ENCODE results near the gene BPTF. TPM values are rescaled to one million over a fixed set of nuclear protein-coding genes. Genes with fewer than 3 reads are reported as not detected.

The BPTF gene
- total and polyA plus RNA-seq, 2 of the 8 experiments (the other 6 are each of a cell fraction or from before 2014, with no cell fraction given), result 107 to 228 TPM

- no peak overlapping the region for H3K4me2 ChIP-seq (ENCODE audit: insufficient read depth in 1 of 2, low read depth in 2 of 2, low read length in 2 of 2)
- H3K27ac ChIP-seq (ENCODE audit: low read depth, low read length), result no peak overlapping the region
- TF ChIP-seq SP1 (IDR thresholded peaks at IDR 0.05; ENCODE audit: low read depth, low read length) (no peak), ZNF274 (IDR thresholded peaks at IDR 0.05; ENCODE audit: borderline replicate concordance, extremely low read depth, low read length) (no peak), JUND (IDR thresholded peaks at IDR 0.05; ENCODE audit: low read length) (no peak), TAF1 (IDR thresholded peaks at IDR 0.05; ENCODE audit: low read depth, low read length) (no peak), CBX8 (IDR thresholded peaks at IDR 0.05; ENCODE audit: borderline replicate concordance, low read depth, low read length) (no peak)
These were observed 94.9 kb downstream of the BPTF start for GRCh38 chr17:67920212-67920611.

More at GRCh38 chr17:67920212-67920611, 94.9 kb downstream of the BPTF start:
- Histone ChIP-seq H4K20me1 (replicated peaks in 1 of 2; ENCODE audit: control insufficient read depth in 1 of 2, insufficient read depth in 2 of 2, low read length in 2 of 2) (peaks cover 0 to 3% of the 10 kb centered on the region in 2 experiments), H3K9me3 (ENCODE audit: insufficient read depth in 2 of 2, low read depth in 1 of 2, low read length in 1 of 2) (no peaks in the 10 kb centered on the region), H3K4ac (replicated peaks; ENCODE audit: insufficient read length, low read depth, low read length) (no peak overlapping the region), H3K9ac (replicated peaks in 1 of 4; ENCODE audit: extremely low read depth in 1 of 4, low read depth in 3 of 4, low read length in 3 of 4) (no peak overlapping the region), H2BK12ac (ENCODE audit: low read depth, low read length) (no peak overlapping the region), H3K79me2 (ENCODE audit: control insufficient read depth in 1 of 2, insufficient read depth in 2 of 2, low read length in 2 of 2) (peaks cover 0 to 3% of the 10 kb centered on the region in 2 experiments; a peak in 1 of 4 replicates), H3K4me3 (ENCODE audit: extremely low read depth in 1 of 4, insufficient read depth in 2 of 4, low read depth in 3 of 4, low read length in 4 of 4) (no peak overlapping the region), H2BK120ac (replicated peaks; ENCODE audit: low read depth, low read length) (no peak overlapping the region), H3K56ac (replicated peaks; ENCODE audit: insufficient read length, low read depth, low read length) (no peak overlapping the region), H3K23ac (ENCODE audit: insufficient read length) (no peak overlapping the region), H2BK20ac (ENCODE audit: low read length) (no peak overlapping the region), H2BK15ac (ENCODE audit: low read length) (no peak overlapping the region), H4K5ac (ENCODE audit: insufficient read length, low read depth, low read length) (no peak overlapping the region), H3K79me1 (ENCODE audit: low read depth, low read length) (no peaks in the 10 kb centered on the region), H3K18ac (ENCODE audit: extremely low read depth, low read length) (no peak overlapping the region), H3K4me1 (replicated peaks in 1 of 4; ENCODE audit: control insufficient read depth in 3 of 4, insufficient read depth in 4 of 4, low read length in 3 of 4) (no peaks in the 10 kb centered on the region), H2AK5ac (ENCODE audit: low read depth, low read length) (no peak overlapping the region), H4K8ac (ENCODE audit: extremely low read depth, insufficient read depth, low read length) (no peak overlapping the region), H4K91ac (replicated peaks; ENCODE audit: insufficient read length, low read length) (no peak overlapping the region), H3K27me3 (replicated peaks in 1 of 4; ENCODE audit: control insufficient read depth in 3 of 4, extremely low read depth in 1 of 4, insufficient read depth in 3 of 4, low read length in 3 of 4) (no peaks in the 10 kb centered on the region), H3K23me2 (ENCODE audit: low read depth, low read length) (no peaks in the 10 kb centered on the region), H3K14ac (ENCODE audit: insufficient read length) (no peak overlapping the region), H2AFZ (ENCODE audit: low read length) (no peak overlapping the region), H2BK5ac (ENCODE audit: low read depth, low read length) (no peak overlapping the region), H3K36me3 (ENCODE audit: control insufficient read depth in 2 of 4, insufficient read depth in 4 of 4, low read length in 3 of 4) (peaks cover 15 to 81% (median 49%) of the 10 kb centered on the region in 4 experiments)
- 95% methylated on average over 4 of the region's 4 CpGs; no CpG with 5 or more reads in 1 of the 2 experiments for WGBS, 2 experiments (ENCODE audit: extremely low coverage in 1 of 2, insufficient coverage in 1 of 2, insufficient read length in 1 of 2, insufficient replicate concordance in 2 of 2, low coverage in 1 of 2, low lambda C conversion rate in 2 of 2, missing lambda C conversion rate in 1 of 2)
- CTCF ChIA-PET (ENCODE audit: partially characterized antibody), result interaction anchor here (0.8 to 1.3 kb wide), 3 partner anchors 7 to 20 kb away, joined by 3 to 5 read pairs (median 3); no protein-coding TSS in a partner anchor
- FAIRE-seq (no peak), DNase-seq (ENCODE audit: low read depth in 1 of 2, low spot score in 2 of 2) (no peak)
- POLR2A ChIA-PET (ENCODE audit: partially characterized antibody), result no interaction called here
